Middle frontal gyrus (tissue), 1 donor: ENCODE measurements around the gene GGTLC3.
"Not testable (repeated sequence)": the region's sequence is repeated elsewhere in the genome, so short reads cannot be mapped to it uniquely, and the experiment has no call there.

Experiments used
- DNase-seq: peaks from one replicate; pipeline ENCODE4 v3.0.0-alpha.2; 2015; ENCODE audit warnings: low spot score; ENCODE audit errors: extremely low spot score

GGTLC3 gene

GRCh38 chr22:18518061-18518460 is at the start of gene GGTLC3:
Gene GGTLC3 (minus strand): TSS chr22:18518161. CDS start chr22:18517897, 264 bp downstream.
- DNase-seq = not testable (repeated sequence)

- DNase-seq = not testable (repeated sequence)
These were observed 42.4 kb upstream of the GGTLC3 start for GRCh38 chr22:18560099-18560974.

- not testable (repeated sequence) for DNase-seq
These were observed 41.0 kb upstream of the GGTLC3 start for GRCh38 chr22:18558939-18559338.

GRCh38 chr22:18558516-18558915 is 40.6 kb upstream of the GGTLC3 start:
- not testable (repeated sequence) for DNase-seq

GRCh38 chr22:18554280-18555256 is 36.6 kb upstream of the GGTLC3 start:
- not testable (repeated sequence) for DNase-seq

GRCh38 chr22:18552839-18553597 is 35.1 kb upstream of the GGTLC3 start:
- DNase-seq = not testable (repeated sequence)

GRCh38 chr22:18551046-18551445 is 33.1 kb upstream of the GGTLC3 start:
- not testable (repeated sequence) for DNase-seq

- not testable (repeated sequence) for DNase-seq
These were observed 31.7 kb upstream of the GGTLC3 start for GRCh38 chr22:18549458-18550179.

GRCh38 chr22:18544615-18545014 is 26.7 kb upstream of the GGTLC3 start:
- not testable (repeated sequence) for DNase-seq

GRCh38 chr22:18543400-18543799 is 25.4 kb upstream of the GGTLC3 start:
- DNase-seq = not testable (repeated sequence)

- DNase-seq = not testable (repeated sequence)
These were observed 22.0 kb upstream of the GGTLC3 start for GRCh38 chr22:18539994-18540393.

GRCh38 chr22:18534315-18534714 is 16.4 kb upstream of the GGTLC3 start:
- not testable (repeated sequence) for DNase-seq

- DNase-seq = not testable (repeated sequence)
These were observed 15.7 kb upstream of the GGTLC3 start for GRCh38 chr22:18533633-18534032.

GRCh38 chr22:18529416-18530145 is 11.6 kb upstream of the GGTLC3 start:
- not testable (repeated sequence) for DNase-seq

- peak; percentile 4 for DNase-seq
These were observed 10.8 kb upstream of the GGTLC3 start for GRCh38 chr22:18528597-18529415.

- DNase-seq = not testable (repeated sequence)
These were observed 10.0 kb upstream of the GGTLC3 start, which contains the start of gene TMEM191B for GRCh38 chr22:18527752-18528596. Gene TMEM191B (plus strand): TSS chr22:18527802. CDS start chr22:18527981, 179 bp downstream.

GRCh38 chr22:18523328-18523727 is 5.4 kb upstream of the GGTLC3 start:
- not testable (repeated sequence) for DNase-seq

- not testable (repeated sequence) for DNase-seq
These were observed 4.8 kb upstream of the GGTLC3 start for GRCh38 chr22:18522762-18523161.
